Spleen (tissue), 11 donors: ENCODE results near the gene WDR20. TPM values are rescaled to one million over a fixed set of nuclear protein-coding genes. Genes with fewer than 3 reads are reported as not detected.

ENCODE experiments used
- DNase-seq: peaks from one replicate; pipeline ENCODE4 v3.0.0-alpha.2; 2020
- H3K27ac ChIP-seq, 8 donors: fragments of 200-600 bp; sonication (generic) in 7 of 8; 1 replicate in 4 of 8; 2 replicates in 4 of 8; pipeline versions ENCODE4 v1.5.0 to v1.8.0; 2016 to 2021; ENCODE audit warnings: inconsistent platforms in 4 of 8, mild to moderate bottlenecking in 4 of 8, moderate library complexity in 1 of 8
- H3K27me3 ChIP-seq, 7 donors: fragments of 200-600 bp; sonication (generic) in 6 of 7; replicated peaks in 1 of 7; 1 replicate in 4 of 7; 2 replicates in 3 of 7; pipeline versions ENCODE4 v1.5.0 to v1.8.0; 2016 to 2021; ENCODE audit warnings: inconsistent platforms in 3 of 7, mild to moderate bottlenecking in 1 of 7
- H3K36me3 ChIP-seq, 6 donors: fragments of 200-600 bp; sonication (generic) in 5 of 6; 1 replicate in 4 of 6; 2 replicates in 2 of 6; pipeline versions ENCODE4 v1.5.0 to v1.8.0; 2016 to 2021; ENCODE audit warnings: inconsistent platforms in 2 of 6
- H3K4me1 ChIP-seq, 6 donors: fragments of 200-600 bp; sonication (generic) in 5 of 6; 1 replicate in 3 of 6; 2 replicates in 3 of 6; pipeline versions ENCODE4 v1.5.0 to v1.8.0; 2016 to 2021; ENCODE audit warnings: inconsistent platforms in 3 of 6
- H3K4me3 ChIP-seq, 8 donors: fragments of 200-600 bp; sonication (generic) in 7 of 8; 1 replicate in 4 of 8; 2 replicates in 4 of 8; pipeline versions ENCODE4 v1.5.0 to v1.8.0; 2016 to 2021; ENCODE audit warnings: inconsistent platforms in 4 of 8, mild to moderate bottlenecking in 4 of 8, moderate library complexity in 2 of 8
- H3K9me3 ChIP-seq, 8 donors: fragments of 200-600 bp; sonication (generic) in 7 of 8; 1 replicate in 4 of 8; 2 replicates in 4 of 8; pipeline versions ENCODE4 v1.5.0 to v1.8.0; 2016 to 2021; ENCODE audit warnings: inconsistent platforms in 4 of 8
- CTCF ChIP-seq, 11 experiments: fragments of 200-600 bp in 7 of 11; fragments of 450-650 bp in 4 of 11; sonication (generic) in 4 of 11; IDR thresholded peaks in 8 of 11; conservative IDR thresholded peaks in 3 of 11; 1 replicate in 7 of 11; 2 replicates in 4 of 11; pipeline versions ENCODE4 v1.4.0 to v1.8.0; 2016 to 2021; ENCODE audit warnings: antibody characterized with exemption in 11 of 11, inconsistent platforms in 4 of 11, mild to moderate bottlenecking in 1 of 11
- POLR2A ChIP-seq, 3 donors: fragments of 450-650 bp; IDR thresholded peaks; one replicate each; pipeline ENCODE4 v1.5.1; 2017; ENCODE audit warnings: antibody characterized with exemption in 3 of 3, mild to moderate bottlenecking in 1 of 3
- POLR2AphosphoS5 ChIP-seq, 3 donors: sonication (generic); formaldehyde crosslinking; IDR thresholded peaks; one replicate each; pipeline ENCODE4 v1.5.1; 2017; ENCODE audit warnings: antibody characterized with exemption in 3 of 3
- whole genome bisulfite sequencing, 5 donors: extraction: QIAGEN DNeasy Blood & Tissue Kit in 3 of 5; methylation state at CpG; one replicate each; pipeline versions ENCODE4 v1.1.5 to v1.1.7; 2013 to 2018; 5-methylcytosine and 5-hydroxymethylcytosine counted together
- intact Hi-C: fragments of 100-400 bp; cut with DNase I; formaldehyde crosslinking; loops from one replicate; pipeline ENCODE4 v1.15.0; 2023; ENCODE audit warnings: low total_unique reads
- polyA plus RNA-seq, 3 donors: library from polyadenylated mRNA; stranded (reverse); fragments of 200-250 nt; gene quantifications; one replicate each; pipeline ENCODE4 v1.2.1, GENCODE V29; 2013
- total RNA-seq, 7 donors: library from RNA; depleted of rRNA in 3 of 7; stranded (reverse); fragments of >200 nt in 3 of 7; fragmentation: NEBNext Ultra II Directional in 4 of 7; extraction: Animal tissue kit (Norgen Biotek cat#: 25700) in 4 of 7; gene quantifications; one replicate each; pipeline versions ENCODE4 v1.1.0 to v1.2.1, GENCODE V29; 2016 to 2021
- donor health status: healthy with polysubstance abuse.
- donor health status: DM: no; HTN: no; CAD: no; lungs with moderate emphysema.
- donor health status: DM: no; HTN: no; CAD: no.
- donor health status: Bipolar disorder and iron deficiency.
- donor health status: healthy.
- donor health status: DM: no; HTN: no; CAD: no.
- donor health status: DM: yes; HTN: yes; CAD: no.

WDR20 gene
- total and polyA plus RNA-seq, 10 donors: 8.7 to 40.8 (median 28.2) TPM

DNA sequence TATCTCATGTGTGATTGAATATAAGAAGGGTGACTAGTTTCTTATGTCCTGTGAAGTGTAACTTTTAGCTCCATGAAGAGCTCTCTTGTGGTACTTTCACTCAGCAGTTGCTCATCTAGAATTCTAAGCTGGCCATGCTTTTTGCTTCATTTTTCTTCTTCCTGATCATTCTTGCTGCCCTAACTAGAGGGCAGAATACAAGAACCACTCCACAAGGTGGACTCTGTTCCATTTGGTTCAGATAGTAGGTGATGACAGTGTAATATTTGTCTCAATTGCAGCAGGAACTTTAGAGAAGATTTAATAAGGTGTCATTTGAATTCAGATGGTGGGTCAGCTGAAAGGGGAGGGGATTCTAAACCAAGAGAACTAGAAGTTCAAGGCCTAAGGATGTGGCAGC is 17.6 kb downstream of the WDR20 start:
- DNase-seq: no peak
- no peak for TF ChIP-seq CTCF (IDR thresholded peaks at IDR 0.05 in 8 of 11, conservative IDR thresholded peaks at IDR 0.05 in 3 of 11)
- no peak for TF ChIP-seq POLR2A (IDR thresholded peaks at IDR 0.05)
- TF ChIP-seq POLR2AphosphoS5 (IDR thresholded peaks at IDR 0.05): no peak
- Histone ChIP-seq H3K27ac (no peak overlapping the region), H3K36me3 (peaks cover 0 to 46% (median 6%) of the 10 kb centered on the region in 6 donors), H3K27me3 (no peaks in the 10 kb centered on the region), H3K4me1 (peaks cover 0 to 78% (median 14%) of the 10 kb centered on the region in 6 donors), H3K9me3 (no peaks in the 10 kb centered on the region), H3K4me3 (no peak overlapping the region)
- intact Hi-C loops: no loop called here

DNA sequence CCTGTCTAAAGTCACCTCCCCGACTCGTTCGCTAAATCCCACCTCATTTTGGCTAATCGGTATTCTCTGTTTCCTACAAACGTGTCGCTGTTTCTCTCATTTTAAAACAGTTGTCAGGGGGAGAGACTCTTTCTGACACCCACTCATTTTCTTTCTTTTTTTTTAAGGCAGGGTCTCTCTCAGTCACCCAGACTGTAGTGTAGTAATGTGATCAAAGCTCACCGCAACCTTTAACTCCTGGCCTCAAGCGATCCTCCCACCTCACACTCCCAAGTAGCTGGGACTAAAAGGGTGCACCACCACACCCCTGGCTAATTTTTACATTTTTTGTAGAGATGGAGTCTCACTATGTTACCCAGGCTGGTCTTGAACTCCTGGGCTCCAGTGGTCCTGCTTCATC is 19.1 kb downstream of the WDR20 start:
- H3K27ac ChIP-seq: no peak overlapping the region
- TF ChIP-seq POLR2A (IDR thresholded peaks at IDR 0.05): no peak
- no peak for TF ChIP-seq CTCF (IDR thresholded peaks at IDR 0.05 in 8 of 11, conservative IDR thresholded peaks at IDR 0.05 in 3 of 11)
- TF ChIP-seq POLR2AphosphoS5 (IDR thresholded peaks at IDR 0.05): no peak
- DNase-seq: no peak

DNA sequence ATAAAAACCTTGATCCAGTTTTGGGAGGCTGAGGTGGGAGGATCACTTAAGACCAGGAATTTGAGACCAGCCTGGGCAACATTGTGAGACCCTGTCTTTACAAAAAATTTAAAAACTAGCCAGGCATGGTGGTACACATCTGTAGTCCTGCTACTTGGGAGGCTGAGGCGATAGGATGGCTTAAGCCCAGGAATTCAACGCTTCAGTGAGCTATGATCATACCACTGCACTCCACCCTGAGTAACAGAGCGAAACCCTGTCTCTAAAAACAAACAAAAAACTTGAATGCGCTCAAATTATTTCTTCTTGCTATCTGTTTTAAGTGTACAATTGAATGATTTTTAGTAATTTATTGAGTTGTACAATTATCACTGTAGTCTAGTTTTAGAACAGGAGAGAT is 20.1 kb downstream of the WDR20 start:
- intact Hi-C loops: no loop called here
- peaks cover 0 to 82% (median 20%) of the 10 kb centered on the region in 6 donors for H3K4me1 ChIP-seq

More for the DNA sequence above, 19.1 kb downstream of the WDR20 start:
- WGBS, 5 donors: 89 to 96% (median 94%) methylated on average over 8 of the region's 8 CpGs
- Histone ChIP-seq H3K27me3 (no peaks in the 10 kb centered on the region), H3K4me1 (peaks cover 0 to 82% (median 18%) of the 10 kb centered on the region in 6 donors), H3K9me3 (no peaks in the 10 kb centered on the region), H3K36me3 (peaks cover 0 to 42% (median 0%) of the 10 kb centered on the region in 6 donors), H3K4me3 (no peak overlapping the region)
- intact Hi-C loops: no loop called here

GRCh38 chr14:102162487-102162886 is 22.8 kb downstream of the WDR20 start:
- Histone ChIP-seq H3K4me1 (peaks cover 3 to 87% (median 16%) of the 10 kb centered on the region in 6 donors), H3K27ac (peak overlapping the region in 1 of 8 donors; percentile 17), H3K36me3 (peaks cover 0 to 32% (median 0%) of the 10 kb centered on the region in 6 donors), H3K9me3 (no peaks in the 10 kb centered on the region), H3K4me3 (no peak overlapping the region), H3K27me3 (no peaks in the 10 kb centered on the region)
- 88 to 97% (median 95%) methylated on average over 4 of the region's 4 CpGs for WGBS, 5 donors
- no peak for TF ChIP-seq POLR2AphosphoS5 (IDR thresholded peaks at IDR 0.05)
- intact Hi-C loops: no loop called here
- DNase-seq: no peak

More for the DNA sequence above, 20.1 kb downstream of the WDR20 start:
- Histone ChIP-seq H3K27ac (no peak overlapping the region), H3K9me3 (no peaks in the 10 kb centered on the region), H3K4me3 (no peak overlapping the region), H3K27me3 (no peaks in the 10 kb centered on the region), H3K36me3 (peaks cover 0 to 34% (median 0%) of the 10 kb centered on the region in 6 donors)
- 83 to 96% (median 95%) methylated on average over 4 of the region's 4 CpGs for WGBS, 5 donors
- no peak for TF ChIP-seq POLR2A (IDR thresholded peaks at IDR 0.05)
- no peak for DNase-seq

- Histone ChIP-seq H3K27me3 (no peaks in the 10 kb centered on the region), H3K4me3 (no peak overlapping the region), H3K27ac (no peak overlapping the region), H3K36me3 (peaks cover 0 to 33% (median 0%) of the 10 kb centered on the region in 6 donors), H3K9me3 (no peaks in the 10 kb centered on the region), H3K4me1 (peaks cover 7 to 84% (median 12%) of the 10 kb centered on the region in 6 donors)
- intact Hi-C loops: no loop called here
- no peak for DNase-seq
- 83 to 97% (median 88%) methylated on average over 4 of the region's 4 CpGs for WGBS, 5 donors
- no peak for TF ChIP-seq POLR2A (IDR thresholded peaks at IDR 0.05)
- no peak for TF ChIP-seq CTCF (IDR thresholded peaks at IDR 0.05 in 8 of 11, conservative IDR thresholded peaks at IDR 0.05 in 3 of 11)
- no peak for TF ChIP-seq POLR2AphosphoS5 (IDR thresholded peaks at IDR 0.05)
Observed at GRCh38 chr14:102164241-102164641, 24.5 kb downstream of the WDR20 start.
